Measurements from ENCODE around the gene GOSR1. TPM values are rescaled to one million over a fixed set of nuclear protein-coding genes. Genes with fewer than 3 reads are reported as not detected.
"Not testable (repeated sequence)": the region's sequence is repeated elsewhere in the genome, so short reads cannot be mapped to it uniquely, and the experiment has no call there.

The GOSR1 gene
- total RNA-seq, 2 donors from 2014 or later = 50.8 to 57.3 TPM

GRCh38 chr17:30573603-30574175, 96.5 kb downstream of the GOSR1 start:
- 79 to 83% methylated on average over 2 to 7 of the region's 8 CpGs for WGBS, 2 experiments (ENCODE audit: insufficient coverage in 1 of 2, insufficient read length in 1 of 2)
- no peaks in the 10 kb centered on the region for H3K4me1 ChIP-seq (ENCODE audit: control insufficient read depth, insufficient read depth, low read length)
- Mint-ChIP-seq H3K27me3 (ENCODE audit: insufficient read depth) (no peaks in the 10 kb centered on the region), H3K36me3 (ENCODE audit: low read depth) (no peaks in the 10 kb centered on the region), H3K4me1 (no peaks in the 10 kb centered on the region), H3K27ac (no peak overlapping the region), H3K9me3 (no peaks in the 10 kb centered on the region), H3K4me3 (no peak overlapping the region)
- peak; percentile 81 for DNase-seq
- H3K36me3 ChIP-seq (ENCODE audit: control insufficient read depth, insufficient read depth, low read length) = no peaks in the 10 kb centered on the region
- H3K27ac ChIP-seq (ENCODE audit: low read depth, low read length) = no peak overlapping the region
- no peak overlapping the region for H3K4me3 ChIP-seq (ENCODE audit: low read length)
- no peak overlapping the region for H3K9ac ChIP-seq (ENCODE audit: extremely low read depth, low read length, poor library complexity, severe bottlenecking)
- TF ChIP-seq, protein P1, sequence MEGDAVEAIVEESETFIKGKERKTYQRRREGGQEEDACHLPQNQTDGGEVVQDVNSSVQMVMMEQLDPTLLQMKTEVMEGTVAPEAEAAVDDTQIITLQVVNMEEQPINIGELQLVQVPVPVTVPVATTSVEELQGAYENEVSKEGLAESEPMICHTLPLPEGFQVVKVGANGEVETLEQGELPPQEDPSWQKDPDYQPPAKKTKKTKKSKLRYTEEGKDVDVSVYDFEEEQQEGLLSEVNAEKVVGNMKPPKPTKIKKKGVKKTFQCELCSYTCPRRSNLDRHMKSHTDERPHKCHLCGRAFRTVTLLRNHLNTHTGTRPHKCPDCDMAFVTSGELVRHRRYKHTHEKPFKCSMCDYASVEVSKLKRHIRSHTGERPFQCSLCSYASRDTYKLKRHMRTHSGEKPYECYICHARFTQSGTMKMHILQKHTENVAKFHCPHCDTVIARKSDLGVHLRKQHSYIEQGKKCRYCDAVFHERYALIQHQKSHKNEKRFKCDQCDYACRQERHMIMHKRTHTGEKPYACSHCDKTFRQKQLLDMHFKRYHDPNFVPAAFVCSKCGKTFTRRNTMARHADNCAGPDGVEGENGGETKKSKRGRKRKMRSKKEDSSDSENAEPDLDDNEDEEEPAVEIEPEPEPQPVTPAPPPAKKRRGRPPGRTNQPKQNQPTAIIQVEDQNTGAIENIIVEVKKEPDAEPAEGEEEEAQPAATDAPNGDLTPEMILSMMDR (conservative IDR thresholded peaks at IDR 0.05) = peak; percentile 53
- H3K27me3 ChIP-seq (ENCODE audit: control insufficient read depth, insufficient read depth, low read length, poor library complexity, severe bottlenecking) = no peaks in the 10 kb centered on the region
- H3K9me3 ChIP-seq (ENCODE audit: control insufficient read depth, low read length) = no peaks in the 10 kb centered on the region

GRCh38 chr17:30574309-30574708, 97.1 kb downstream of the GOSR1 start:
- H3K9me3 Mint-ChIP-seq; H3K9me3 ChIP-seq (ENCODE audit: control insufficient read depth, low read length); H3K4me3 ChIP-seq (ENCODE audit: low read length); H3K27me3 ChIP-seq (ENCODE audit: control insufficient read depth, insufficient read depth, low read length, poor library complexity, severe bottlenecking); H3K36me3 Mint-ChIP-seq (ENCODE audit: low read depth); H3K9ac ChIP-seq (ENCODE audit: extremely low read depth, low read length, poor library complexity, severe bottlenecking); H3K27ac Mint-ChIP-seq; H3K36me3 ChIP-seq (ENCODE audit: control insufficient read depth, insufficient read depth, low read length); H3K27ac ChIP-seq (ENCODE audit: low read depth, low read length); H3K4me3 Mint-ChIP-seq; H3K4me1 ChIP-seq (ENCODE audit: control insufficient read depth, insufficient read depth, low read length); H3K27me3 Mint-ChIP-seq (ENCODE audit: insufficient read depth); H3K4me1 Mint-ChIP-seq: not testable (repeated sequence)
- 84 to 89% methylated on average over 7 to 8 of the region's 9 CpGs for WGBS, 2 experiments (ENCODE audit: insufficient coverage in 1 of 2, insufficient read length in 1 of 2)
- DNase-seq = peak; percentile 36

DNA sequence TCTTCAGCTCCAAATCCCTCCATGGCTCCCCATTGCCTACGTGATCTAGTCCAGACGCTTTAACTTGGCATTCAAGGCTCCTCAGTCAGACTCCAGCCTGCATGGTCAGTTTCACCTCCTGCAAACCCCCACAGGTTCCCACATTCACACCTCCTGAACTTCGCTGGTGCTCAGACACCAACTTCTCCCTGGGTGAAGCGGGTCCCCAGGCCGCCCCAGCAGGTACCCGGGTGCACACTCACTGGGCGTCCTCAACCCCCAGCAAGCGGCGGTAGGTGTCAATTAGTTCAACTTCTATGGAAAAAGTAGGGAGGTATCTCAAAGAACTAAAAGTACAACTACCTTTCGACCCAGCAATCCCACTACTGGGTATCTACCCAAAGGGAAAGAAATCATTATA, 97.6 kb downstream of the GOSR1 start:
- not testable (repeated sequence) for H3K9me3 Mint-ChIP-seq; H3K4me3 ChIP-seq (ENCODE audit: low read length); H3K4me3 Mint-ChIP-seq; H3K36me3 ChIP-seq (ENCODE audit: control insufficient read depth, insufficient read depth, low read length); H3K4me1 Mint-ChIP-seq; H3K9me3 ChIP-seq (ENCODE audit: control insufficient read depth, low read length); H3K4me1 ChIP-seq (ENCODE audit: control insufficient read depth, insufficient read depth, low read length); H3K27ac Mint-ChIP-seq; H3K27ac ChIP-seq (ENCODE audit: low read depth, low read length); H3K36me3 Mint-ChIP-seq (ENCODE audit: low read depth); H3K9ac ChIP-seq (ENCODE audit: extremely low read depth, low read length, poor library complexity, severe bottlenecking); H3K27me3 Mint-ChIP-seq (ENCODE audit: insufficient read depth); H3K27me3 ChIP-seq (ENCODE audit: control insufficient read depth, insufficient read depth, low read length, poor library complexity, severe bottlenecking)
- peak; percentile 34 for DNase-seq
- WGBS, 2 experiments (ENCODE audit: insufficient coverage in 1 of 2, insufficient read length in 1 of 2) = 91% methylated on average over 9 of the region's 10 CpGs; no CpG with 5 or more reads in 1 of the 2 experiments

- not testable (repeated sequence) for H3K27ac Mint-ChIP-seq; H3K9ac ChIP-seq (ENCODE audit: extremely low read depth, low read length, poor library complexity, severe bottlenecking); H3K36me3 Mint-ChIP-seq (ENCODE audit: low read depth); H3K4me3 ChIP-seq (ENCODE audit: low read length); H3K4me1 ChIP-seq (ENCODE audit: control insufficient read depth, insufficient read depth, low read length); H3K9me3 Mint-ChIP-seq; H3K9me3 ChIP-seq (ENCODE audit: control insufficient read depth, low read length); H3K27ac ChIP-seq (ENCODE audit: low read depth, low read length); H3K27me3 Mint-ChIP-seq (ENCODE audit: insufficient read depth); H3K27me3 ChIP-seq (ENCODE audit: control insufficient read depth, insufficient read depth, low read length, poor library complexity, severe bottlenecking); H3K36me3 ChIP-seq (ENCODE audit: control insufficient read depth, insufficient read depth, low read length); H3K4me1 Mint-ChIP-seq; H3K4me3 Mint-ChIP-seq
- WGBS, 2 experiments (ENCODE audit: insufficient coverage in 1 of 2, insufficient read length in 1 of 2) = 94 to 98% methylated on average over 7 to 17 of the region's 17 CpGs
- peak; percentile 38 for DNase-seq
These were observed 98.6 kb downstream of the GOSR1 start for GRCh38 chr17:30575648-30576325.

All from endodermal cell (in vitro differentiated cells).